ENCODE measurements around the gene ATP2B2.

ATP2B2 gene

GRCh38 chr3:10294030-10294586 lies 211.3 kb downstream of the ATP2B2 start:
- no peak for DNase-seq (ENCODE audit: extremely low read depth, low read depth)
- TF ChIP-seq CTCF (IDR thresholded peaks at IDR 0.05; ENCODE audit: low read depth, low read length): no peak

GRCh38 chr3:10292505-10293419 lies 212.6 kb downstream of the ATP2B2 start, which contains the start of gene GHRL:
TSS of gene GHRL (minus strand) at chr3:10292947. CDS start at chr3:10290180, 2,767 bp downstream.
- no peak for TF ChIP-seq CTCF (IDR thresholded peaks at IDR 0.05; ENCODE audit: low read depth, low read length)
- DNase-seq (ENCODE audit: extremely low read depth, low read depth): no peak

DNA sequence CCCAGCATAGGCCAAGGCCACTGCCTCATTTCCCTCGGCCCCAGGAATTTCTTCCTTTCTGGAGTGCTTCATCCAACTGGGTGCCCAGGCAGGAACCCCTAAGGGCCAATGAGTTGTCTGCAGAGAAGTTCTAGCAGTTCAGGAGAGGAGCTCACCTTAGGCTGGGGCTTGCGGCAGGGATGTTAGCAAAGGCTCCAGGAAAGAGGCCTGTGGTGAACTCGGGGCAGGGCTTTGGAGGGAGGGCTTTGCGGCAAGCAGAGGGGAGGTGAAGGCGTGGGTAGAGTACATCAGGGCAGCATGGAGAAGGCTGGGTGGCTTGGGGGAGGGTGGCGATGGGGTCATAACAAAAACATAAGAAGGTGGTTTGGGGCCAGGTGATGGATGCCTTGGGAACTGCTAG lies 213.7 kb downstream of the ATP2B2 start:
- TF ChIP-seq CTCF (IDR thresholded peaks at IDR 0.05; ENCODE audit: low read depth, low read length): no peak
- DNase-seq (ENCODE audit: extremely low read depth, low read depth): no peak

- no peak for TF ChIP-seq CTCF (IDR thresholded peaks at IDR 0.05; ENCODE audit: low read depth, low read length)
These were observed 214.8 kb downstream of the ATP2B2 start for GRCh38 chr3:10290481-10291176.

DNA sequence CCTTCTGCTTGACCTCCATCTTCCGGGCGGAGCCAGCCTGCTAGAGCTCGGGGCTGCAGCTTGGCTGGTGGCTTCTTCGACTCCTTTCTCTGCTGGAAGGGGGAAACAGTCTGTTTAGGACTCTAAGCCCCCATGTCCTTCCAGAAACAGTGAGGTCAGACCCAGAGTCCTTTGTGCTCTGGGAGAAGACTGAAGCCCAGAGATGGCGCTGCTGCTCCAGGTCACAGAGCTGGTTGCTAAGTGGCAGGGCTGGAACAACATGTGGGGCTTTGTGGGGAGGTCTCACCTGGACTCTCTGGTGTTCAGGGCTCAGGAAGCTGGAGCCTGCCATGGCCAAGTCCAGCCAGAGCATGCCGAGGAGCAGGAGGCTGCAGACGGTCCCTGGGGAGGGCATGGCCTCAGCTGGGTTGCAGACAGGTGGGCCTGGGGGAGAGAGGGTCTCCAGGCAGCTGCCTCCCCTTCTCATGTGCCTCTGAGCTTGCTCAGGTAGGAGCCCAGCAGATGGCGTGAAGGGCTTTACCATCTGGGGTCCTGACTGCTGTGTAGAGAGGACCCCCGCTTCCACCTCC lies 215.5 kb downstream of the ATP2B2 start:
- no peak for TF ChIP-seq CTCF (IDR thresholded peaks at IDR 0.05; ENCODE audit: low read depth, low read length)

More at GRCh38 chr3:10290481-10291176, 214.8 kb downstream of the ATP2B2 start:
- no peak for DNase-seq (ENCODE audit: extremely low read depth, low read depth)

GRCh38 chr3:10289077-10289476 lies 216.3 kb downstream of the ATP2B2 start:
- TF ChIP-seq CTCF (IDR thresholded peaks at IDR 0.05; ENCODE audit: low read depth, low read length): no peak
- no peak for DNase-seq (ENCODE audit: extremely low read depth, low read depth)

More for the DNA sequence above, 215.5 kb downstream of the ATP2B2 start:
- DNase-seq (ENCODE audit: extremely low read depth, low read depth): no peak

Data from AG09319 (cell line).